Measurements from ENCODE around the gene BTBD2.

The BTBD2 gene

DNA sequence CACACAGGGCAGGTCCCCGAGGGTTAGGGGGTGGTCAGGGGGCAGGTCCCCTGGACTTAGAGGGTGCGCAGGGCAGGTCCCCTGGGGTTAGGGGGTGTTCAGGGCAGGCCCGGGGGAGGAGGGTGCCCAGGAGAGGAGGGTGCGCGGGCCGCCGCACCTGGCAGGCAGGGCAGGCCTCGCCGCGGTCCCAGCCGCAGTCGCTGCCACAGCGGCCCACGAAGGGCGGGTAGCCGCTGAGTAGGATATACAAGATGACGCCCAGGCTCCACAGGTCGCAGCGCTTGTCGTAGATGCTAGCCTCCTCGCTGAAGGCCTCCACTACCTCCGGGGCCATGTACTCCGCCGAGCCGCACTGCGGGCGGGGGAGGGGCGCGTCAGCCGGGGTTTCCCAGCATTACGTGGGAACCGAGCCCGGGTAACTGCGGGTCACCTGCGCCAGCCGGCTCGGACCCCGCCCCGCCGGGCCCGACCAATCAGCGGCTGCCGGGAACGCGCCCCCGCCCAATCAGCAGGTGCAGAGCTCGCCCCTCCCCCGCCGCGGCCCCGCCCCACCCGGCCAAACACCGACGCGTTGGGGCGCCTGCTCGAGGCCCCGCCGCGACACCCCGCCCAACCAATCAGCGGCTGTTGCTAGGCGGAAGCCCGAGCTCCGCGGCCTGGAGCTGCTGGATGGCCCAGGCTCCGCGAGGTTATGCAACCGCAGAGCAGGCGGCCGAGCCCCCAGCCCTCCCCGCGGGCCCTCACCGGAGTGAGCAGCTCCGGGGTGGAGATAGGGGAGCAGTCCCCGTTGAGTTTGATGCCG is 26.4 kb upstream of the BTBD2 start:
- TF ChIP-seq CTCF (IDR thresholded peaks at IDR 0.05) (no peak), ZFX (IDR thresholded peaks at IDR 0.05; ENCODE audit: borderline replicate concordance) (no peak)
- H3K27ac ChIP-seq, result peak overlapping the region; percentile 71

- TF ChIP-seq CTCF (IDR thresholded peaks at IDR 0.05) (no peak), ZFX (IDR thresholded peaks at IDR 0.05; ENCODE audit: borderline replicate concordance) (no peak)
- H3K27ac ChIP-seq, result peak overlapping the region; percentile 71
Observed at GRCh38 chr19:2041433-2041682, 25.8 kb upstream of the BTBD2 start.

- TF ChIP-seq ZFX (IDR thresholded peaks at IDR 0.05; ENCODE audit: borderline replicate concordance), result no peak
- no peak for TF ChIP-seq CTCF (IDR thresholded peaks at IDR 0.05)
- H3K27ac ChIP-seq, result peak overlapping the region; percentile 71
Observed at GRCh38 chr19:2040647-2041432, 25.3 kb upstream of the BTBD2 start.

DNA sequence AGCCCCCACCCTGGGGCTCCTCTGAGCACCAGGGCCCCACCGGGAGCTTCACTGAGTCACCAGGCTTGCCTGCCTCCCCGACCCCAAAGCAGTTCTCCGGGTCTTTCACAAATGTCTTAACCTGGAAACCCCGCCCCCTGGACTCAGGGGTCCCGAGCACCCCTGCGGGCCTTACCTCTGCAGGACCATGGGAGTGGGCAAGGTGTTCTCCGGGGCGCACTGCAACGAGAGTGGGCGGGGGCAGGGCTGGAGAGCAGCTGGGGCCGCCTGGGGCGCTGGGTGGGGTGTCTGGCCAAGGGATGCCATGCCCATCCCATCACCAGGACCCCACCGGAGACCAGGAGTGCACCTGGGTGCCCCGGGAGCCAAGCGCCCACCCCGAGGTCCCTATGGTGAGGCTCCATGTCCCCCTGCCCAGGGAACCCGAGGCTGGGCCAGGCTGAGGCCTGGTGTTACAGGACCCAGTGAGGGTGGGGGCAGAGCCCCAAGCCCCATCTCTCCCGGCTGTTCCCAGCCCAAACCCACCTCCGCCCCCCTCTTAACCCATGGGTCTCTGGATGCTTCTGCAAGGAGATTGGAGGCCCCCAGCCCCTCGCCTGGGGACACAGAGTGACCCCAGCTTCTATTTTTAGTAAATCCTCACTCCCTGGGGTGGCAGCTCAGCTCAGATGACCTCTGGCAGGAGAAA is 24.6 kb upstream of the BTBD2 start:
- TF ChIP-seq CTCF (IDR thresholded peaks at IDR 0.05) (no peak), ZFX (IDR thresholded peaks at IDR 0.05; ENCODE audit: borderline replicate concordance) (no peak)
- H3K27ac ChIP-seq, result no peak overlapping the region

DNA sequence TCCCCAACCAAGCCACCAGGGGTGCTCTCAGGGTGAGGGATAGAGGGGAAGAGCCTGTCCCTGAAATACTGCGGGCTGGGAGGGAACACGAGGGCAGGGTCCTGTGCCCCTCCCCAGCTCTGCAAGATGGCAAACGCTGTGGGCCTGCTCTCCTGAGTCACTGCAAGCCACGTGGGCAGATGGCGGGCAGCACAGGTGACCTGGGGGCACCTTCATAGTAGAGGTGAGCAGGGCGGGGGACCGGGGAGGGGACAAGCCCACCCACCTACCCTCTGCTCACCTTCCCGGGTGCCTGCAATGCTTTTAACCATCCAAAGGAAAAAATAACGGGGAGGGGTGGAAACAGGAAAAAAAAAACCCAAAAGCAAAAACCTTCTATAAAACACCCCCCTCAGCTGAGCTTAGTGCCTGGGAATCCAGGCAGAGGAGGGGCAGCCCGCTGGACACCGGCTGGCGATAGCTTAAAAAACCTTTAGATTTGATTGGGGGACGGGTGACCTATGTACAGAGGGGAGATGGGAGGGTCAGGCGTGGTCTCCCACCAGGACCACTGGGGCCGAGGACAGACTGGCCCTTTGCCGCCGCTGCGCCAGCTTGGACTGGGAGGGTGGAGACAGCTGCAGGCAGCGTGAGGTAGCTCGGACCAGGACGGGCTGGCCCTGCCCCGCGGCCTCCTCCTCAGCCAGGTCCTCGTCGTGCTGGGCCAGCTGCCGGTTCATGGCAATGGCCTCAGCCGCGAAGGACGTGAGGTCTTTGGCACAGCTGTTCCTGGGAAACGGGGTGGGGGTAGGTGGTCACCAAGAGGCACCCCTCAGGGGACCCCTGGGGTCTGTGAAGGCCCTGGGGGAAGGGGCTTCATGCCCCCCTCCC is 23.8 kb upstream of the BTBD2 start:
- no peak for TF ChIP-seq CTCF (IDR thresholded peaks at IDR 0.05)
- no peak for TF ChIP-seq ZFX (IDR thresholded peaks at IDR 0.05; ENCODE audit: borderline replicate concordance)
- H3K27ac ChIP-seq, result no peak overlapping the region

- TF ChIP-seq CTCF (IDR thresholded peaks at IDR 0.05) (no peak), ZFX (IDR thresholded peaks at IDR 0.05; ENCODE audit: borderline replicate concordance) (no peak)
- no peak overlapping the region for H3K27ac ChIP-seq
Observed at GRCh38 chr19:2038284-2039088, 23.0 kb upstream of the BTBD2 start.

All from 22Rv1 (cell line).